CD4-positive, alpha-beta T cell treated with Interleukin-15 for 1 hour (primary cell): ENCODE results near the gene DISC1.
"Not testable (repeated sequence)": the region's sequence is repeated elsewhere in the genome, so short reads cannot be mapped to it uniquely, and the experiment has no call there.

Experiments
- DNase-seq: peaks from one replicate; pipeline ENCODE4 v3.0.0-alpha.2; 2020

Gene DISC1

GRCh38 chr1:231781892-231782291, 155.3 kb downstream of the DISC1 start:
- DNase-seq, result no peak

GRCh38 chr1:231785073-231785472, 158.5 kb downstream of the DISC1 start:
- DNase-seq, result not testable (repeated sequence)

GRCh38 chr1:231786126-231786525, 159.5 kb downstream of the DISC1 start:
- DNase-seq, result no peak

GRCh38 chr1:231792634-231793033, 166.0 kb downstream of the DISC1 start:
- DNase-seq, result no peak

GRCh38 chr1:231793893-231794292, 167.3 kb downstream of the DISC1 start:
- no peak for DNase-seq

GRCh38 chr1:231796141-231796540, 169.6 kb downstream of the DISC1 start:
- no peak for DNase-seq

GRCh38 chr1:231799363-231799986, 172.9 kb downstream of the DISC1 start:
- no peak for DNase-seq

GRCh38 chr1:231800108-231800507, 173.5 kb downstream of the DISC1 start:
- no peak for DNase-seq

GRCh38 chr1:231801042-231801585, 174.5 kb downstream of the DISC1 start:
- no peak for DNase-seq

- DNase-seq, result peak; percentile 33
These were observed 176.8 kb downstream of the DISC1 start for GRCh38 chr1:231803353-231803752.

GRCh38 chr1:231806623-231807495, 180.3 kb downstream of the DISC1 start:
- DNase-seq, result peak; percentile 51

- DNase-seq, result no peak
These were observed 181.0 kb downstream of the DISC1 start for GRCh38 chr1:231807541-231807940.

- DNase-seq, result no peak
These were observed 181.5 kb downstream of the DISC1 start for GRCh38 chr1:231808116-231808515.

- peak; percentile 42 for DNase-seq
These were observed 182.4 kb downstream of the DISC1 start for GRCh38 chr1:231808990-231809389.

GRCh38 chr1:231810415-231810814, 183.8 kb downstream of the DISC1 start:
- DNase-seq, result no peak

GRCh38 chr1:231814021-231814420, 187.4 kb downstream of the DISC1 start:
- no peak for DNase-seq

- no peak for DNase-seq
These were observed 187.9 kb downstream of the DISC1 start for GRCh38 chr1:231814521-231814920.

- no peak for DNase-seq
These were observed 191.2 kb downstream of the DISC1 start for GRCh38 chr1:231817801-231818200.

- DNase-seq, result no peak
These were observed 191.7 kb downstream of the DISC1 start for GRCh38 chr1:231818337-231818736.

GRCh38 chr1:231821281-231821680, 194.7 kb downstream of the DISC1 start:
- no peak for DNase-seq

GRCh38 chr1:231822041-231822440, 195.5 kb downstream of the DISC1 start:
- DNase-seq, result no peak

- DNase-seq, result no peak
These were observed 200.0 kb downstream of the DISC1 start for GRCh38 chr1:231826566-231826965.

GRCh38 chr1:231827337-231828105, 200.9 kb downstream of the DISC1 start:
- no peak for DNase-seq
